ENCODE data around the gene LYL1. TPM values are rescaled to one million over a fixed set of nuclear protein-coding genes. Genes with fewer than 3 reads are reported as not detected.
A peak's percentile ranks its signal among the peaks of the same experiment; 100 is the strongest.

LYL1 gene
- total and polyA plus RNA-seq, 2 of the 13 experiments (the other 11 are each of a cell fraction or from before 2014, with no cell fraction given), result 0.75 to 0.92 TPM

- TF ChIP-seq CENPX (CRISPR knock-in tag; IDR thresholded peaks at IDR 0.05), result no peak
- TF ChIP-seq, protein P1, sequence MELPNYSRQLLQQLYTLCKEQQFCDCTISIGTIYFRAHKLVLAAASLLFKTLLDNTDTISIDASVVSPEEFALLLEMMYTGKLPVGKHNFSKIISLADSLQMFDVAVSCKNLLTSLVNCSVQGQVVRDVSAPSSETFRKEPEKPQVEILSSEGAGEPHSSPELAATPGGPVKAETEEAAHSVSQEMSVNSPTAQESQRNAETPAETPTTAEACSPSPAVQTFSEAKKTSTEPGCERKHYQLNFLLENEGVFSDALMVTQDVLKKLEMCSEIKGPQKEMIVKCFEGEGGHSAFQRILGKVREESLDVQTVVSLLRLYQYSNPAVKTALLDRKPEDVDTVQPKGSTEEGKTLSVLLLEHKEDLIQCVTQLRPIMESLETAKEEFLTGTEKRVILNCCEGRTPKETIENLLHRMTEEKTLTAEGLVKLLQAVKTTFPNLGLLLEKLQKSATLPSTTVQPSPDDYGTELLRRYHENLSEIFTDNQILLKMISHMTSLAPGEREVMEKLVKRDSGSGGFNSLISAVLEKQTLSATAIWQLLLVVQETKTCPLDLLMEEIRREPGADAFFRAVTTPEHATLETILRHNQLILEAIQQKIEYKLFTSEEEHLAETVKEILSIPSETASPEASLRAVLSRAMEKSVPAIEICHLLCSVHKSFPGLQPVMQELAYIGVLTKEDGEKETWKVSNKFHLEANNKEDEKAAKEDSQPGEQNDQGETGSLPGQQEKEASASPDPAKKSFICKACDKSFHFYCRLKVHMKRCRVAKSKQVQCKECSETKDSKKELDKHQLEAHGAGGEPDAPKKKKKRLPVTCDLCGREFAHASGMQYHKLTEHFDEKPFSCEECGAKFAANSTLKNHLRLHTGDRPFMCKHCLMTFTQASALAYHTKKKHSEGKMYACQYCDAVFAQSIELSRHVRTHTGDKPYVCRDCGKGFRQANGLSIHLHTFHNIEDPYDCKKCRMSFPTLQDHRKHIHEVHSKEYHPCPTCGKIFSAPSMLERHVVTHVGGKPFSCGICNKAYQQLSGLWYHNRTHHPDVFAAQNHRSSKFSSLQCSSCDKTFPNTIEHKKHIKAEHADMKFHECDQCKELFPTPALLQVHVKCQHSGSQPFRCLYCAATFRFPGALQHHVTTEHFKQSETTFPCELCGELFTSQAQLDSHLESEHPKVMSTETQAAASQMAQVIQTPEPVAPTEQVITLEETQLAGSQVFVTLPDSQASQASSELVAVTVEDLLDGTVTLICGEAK (IDR thresholded peaks at IDR 0.05), result no peak
- TF ChIP-seq, protein P1 (CRISPR knock-in tag; IDR thresholded peaks at IDR 0.05), result no peak
- no peak for TF ChIP-seq ZBTB21 (CRISPR knock-in tag; IDR thresholded peaks at IDR 0.05)
- peak; percentile 9 for TF ChIP-seq IKZF5 (CRISPR knock-in tag; IDR thresholded peaks at IDR 0.05)
- no peak for TF ChIP-seq ZNF432 (CRISPR knock-in tag; IDR thresholded peaks at IDR 0.05; ENCODE audit: borderline replicate concordance)
- TF ChIP-seq FOSL2 (CRISPR knock-in tag; IDR thresholded peaks at IDR 0.05), result no peak
- TF ChIP-seq ZFP90 (CRISPR knock-in tag; IDR thresholded peaks at IDR 0.05; ENCODE audit: borderline replicate concordance), result no peak
- TF ChIP-seq ZNF138 (CRISPR knock-in tag; IDR thresholded peaks at IDR 0.05; ENCODE audit: low read depth), result no peak
- no peak for TF ChIP-seq ERF (CRISPR knock-in tag; IDR thresholded peaks at IDR 0.05)
- no peak for TF ChIP-seq ZNF781 (CRISPR knock-in tag; IDR thresholded peaks at IDR 0.05; ENCODE audit: borderline replicate concordance, not compliant biosample characterization)
- no peak for TF ChIP-seq FOXK1 (CRISPR knock-in tag; IDR thresholded peaks at IDR 0.05; ENCODE audit: borderline replicate concordance, low read depth)
- TF ChIP-seq ISL2 (CRISPR knock-in tag; IDR thresholded peaks at IDR 0.05), result no peak
- TF ChIP-seq ZNF329 (CRISPR knock-in tag; IDR thresholded peaks at IDR 0.05; ENCODE audit: low read depth), result no peak
These were observed 855 bp downstream of the LYL1 start (continued) for GRCh38 chr19:13101590-13102415.
